Type B pancreatic cell (in vitro differentiated cells): ENCODE data around the gene NDUFA12. TPM values are rescaled to one million over a fixed set of nuclear protein-coding genes. Genes with fewer than 3 reads are reported as not detected.

ENCODE experiments used
- DNase-seq: peaks from one replicate; pipeline ENCODE4 v3.0.0; 2021; ENCODE audit warnings: mixed read lengths; ENCODE audit not compliant: unreplicated experiment; ENCODE audit errors: extremely low spot score
- H3K27ac Mint-ChIP-seq: 2 replicates; pipeline ENCODE4 v1.8.0; 2021; ENCODE audit warnings: mild to moderate bottlenecking, mixed read lengths
- H3K27me3 Mint-ChIP-seq: 2 replicates; pipeline ENCODE4 v1.8.0; 2021; ENCODE audit warnings: mixed read lengths
- H3K36me3 Mint-ChIP-seq: 2 replicates; pipeline ENCODE4 v1.8.0; 2021; ENCODE audit warnings: mixed read lengths
- H3K4me1 Mint-ChIP-seq: one replicate; pipeline ENCODE4 v1.8.0; 2021; ENCODE audit warnings: mixed read lengths; ENCODE audit not compliant: unreplicated experiment
- H3K4me3 Mint-ChIP-seq: 2 replicates; pipeline ENCODE4 v1.8.0; 2021; ENCODE audit warnings: mild to moderate bottlenecking, mixed read lengths
- H3K9me3 Mint-ChIP-seq: 2 replicates; pipeline ENCODE4 v1.8.0; 2021; ENCODE audit warnings: mixed read lengths
- total RNA-seq: library from RNA; stranded (reverse); gene quantifications from 2 replicates; pipeline ENCODE4 v1.2.1, GENCODE V29; 2021; ENCODE audit warnings: low replicate concordance
- TF ChIP-seq, protein P1 (sequence below): fragments of 200-600 bp; sonication (generic); conservative IDR thresholded peaks from 2 replicates; pipeline ENCODE4 v1.5.0; 2021; ENCODE audit warnings: antibody characterized with exemption, mild to moderate bottlenecking

NDUFA12 gene
- total RNA-seq, 1 donor from 2014 or later: 109 TPM

DNA sequence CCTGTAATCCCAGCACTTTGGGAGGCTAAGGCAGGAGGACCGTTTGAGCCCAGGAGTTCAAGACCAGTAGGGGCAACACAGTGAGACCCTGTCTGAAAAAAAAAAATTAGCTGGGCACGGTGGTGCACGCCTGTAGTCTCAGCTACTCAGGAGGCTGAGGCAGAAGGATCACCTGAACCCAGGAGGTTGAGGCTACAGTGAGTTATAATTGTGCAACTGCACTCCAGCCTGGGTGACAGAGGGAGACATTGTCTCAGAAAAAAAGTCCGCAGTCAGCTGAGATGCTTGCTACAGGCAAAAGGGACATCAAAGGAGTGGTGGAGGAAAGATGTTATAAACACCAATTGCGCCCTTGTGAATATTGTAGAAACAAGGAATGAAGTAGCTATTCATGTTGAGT lies 77.8 kb downstream of the NDUFA12 start:
- H3K27me3 Mint-ChIP-seq: peaks cover 4% of the 10 kb centered on the region
- no peaks in the 10 kb centered on the region for H3K9me3 Mint-ChIP-seq
- no peak for DNase-seq
- H3K4me3 Mint-ChIP-seq: no peak overlapping the region
- no peaks in the 10 kb centered on the region for H3K36me3 Mint-ChIP-seq
- no peak overlapping the region for H3K27ac Mint-ChIP-seq
- H3K4me1 Mint-ChIP-seq: no peaks in the 10 kb centered on the region
- TF ChIP-seq, protein P1, sequence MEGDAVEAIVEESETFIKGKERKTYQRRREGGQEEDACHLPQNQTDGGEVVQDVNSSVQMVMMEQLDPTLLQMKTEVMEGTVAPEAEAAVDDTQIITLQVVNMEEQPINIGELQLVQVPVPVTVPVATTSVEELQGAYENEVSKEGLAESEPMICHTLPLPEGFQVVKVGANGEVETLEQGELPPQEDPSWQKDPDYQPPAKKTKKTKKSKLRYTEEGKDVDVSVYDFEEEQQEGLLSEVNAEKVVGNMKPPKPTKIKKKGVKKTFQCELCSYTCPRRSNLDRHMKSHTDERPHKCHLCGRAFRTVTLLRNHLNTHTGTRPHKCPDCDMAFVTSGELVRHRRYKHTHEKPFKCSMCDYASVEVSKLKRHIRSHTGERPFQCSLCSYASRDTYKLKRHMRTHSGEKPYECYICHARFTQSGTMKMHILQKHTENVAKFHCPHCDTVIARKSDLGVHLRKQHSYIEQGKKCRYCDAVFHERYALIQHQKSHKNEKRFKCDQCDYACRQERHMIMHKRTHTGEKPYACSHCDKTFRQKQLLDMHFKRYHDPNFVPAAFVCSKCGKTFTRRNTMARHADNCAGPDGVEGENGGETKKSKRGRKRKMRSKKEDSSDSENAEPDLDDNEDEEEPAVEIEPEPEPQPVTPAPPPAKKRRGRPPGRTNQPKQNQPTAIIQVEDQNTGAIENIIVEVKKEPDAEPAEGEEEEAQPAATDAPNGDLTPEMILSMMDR: no peak

DNA sequence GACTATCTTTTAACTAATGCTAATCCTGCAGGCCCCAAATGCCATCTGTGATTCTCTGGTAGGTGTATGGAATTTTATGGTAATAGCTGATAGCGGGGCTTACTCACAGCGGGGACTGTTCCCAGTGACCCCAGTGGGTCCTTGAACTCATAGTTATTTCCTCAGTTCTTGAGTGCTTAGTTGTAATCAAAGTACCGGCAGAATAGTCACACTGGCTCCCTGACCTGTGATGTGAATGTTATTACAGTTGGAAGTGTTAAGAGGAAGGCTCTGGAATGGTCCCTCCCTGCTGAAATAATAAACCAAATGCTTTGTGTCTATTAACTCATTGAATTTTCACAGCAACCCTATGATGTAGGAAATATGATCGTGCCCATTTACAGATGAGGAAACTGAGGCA lies 78.3 kb downstream of the NDUFA12 start:
- H3K9me3 Mint-ChIP-seq: no peaks in the 10 kb centered on the region

DNA sequence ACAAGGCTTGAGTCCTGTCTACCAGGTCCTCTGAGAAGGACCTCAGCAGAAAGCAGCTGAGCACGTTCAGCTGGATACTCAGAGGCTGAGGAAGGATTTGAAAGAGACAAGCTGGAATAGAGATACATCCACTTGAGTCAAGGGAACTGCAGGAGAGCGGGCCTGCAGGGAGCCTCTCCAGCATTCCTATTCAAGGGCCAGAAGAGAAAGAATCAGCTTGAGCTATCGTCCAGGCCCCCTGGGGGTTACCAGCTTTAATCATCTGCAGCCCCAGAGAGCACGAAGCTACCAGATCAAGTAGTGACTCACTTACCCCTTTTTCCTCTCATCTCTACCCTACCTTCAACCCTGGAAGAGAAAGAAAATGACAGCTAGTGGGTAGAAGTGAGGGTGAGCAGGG lies 80.9 kb downstream of the NDUFA12 start:
- no peaks in the 10 kb centered on the region for H3K27me3 Mint-ChIP-seq
- no peak overlapping the region for H3K27ac Mint-ChIP-seq
- DNase-seq: no peak
- no peaks in the 10 kb centered on the region for H3K4me1 Mint-ChIP-seq
- H3K9me3 Mint-ChIP-seq: no peaks in the 10 kb centered on the region
- H3K36me3 Mint-ChIP-seq: no peaks in the 10 kb centered on the region
- TF ChIP-seq, protein P1: no peak
- H3K4me3 Mint-ChIP-seq: no peak overlapping the region

More for the DNA sequence above, 78.3 kb downstream of the NDUFA12 start:
- peaks cover 2% of the 10 kb centered on the region for H3K27me3 Mint-ChIP-seq
- H3K36me3 Mint-ChIP-seq: no peaks in the 10 kb centered on the region
- TF ChIP-seq, protein P1: no peak
- H3K4me1 Mint-ChIP-seq: no peaks in the 10 kb centered on the region
- no peak overlapping the region for H3K27ac Mint-ChIP-seq
- H3K4me3 Mint-ChIP-seq: no peak overlapping the region
- no peak for DNase-seq

Other genes starting within 250 kb of the NDUFA12 start
- gene NR2C1, start 69.9 kb upstream of the NDUFA12 start, total RNA-seq: 26.0 and 51.5 TPM in 2 replicates
- gene FGD6, start 213.8 kb upstream of the NDUFA12 start, total RNA-seq: 15.8 and 27.5 TPM in 2 replicates
- gene VEZT, start 214.1 kb upstream of the NDUFA12 start, total RNA-seq: 58.6 and 69.1 TPM in 2 replicates